B cell (primary cell): ENCODE results near the gene DPH1. TPM values are rescaled to one million over a fixed set of nuclear protein-coding genes. Genes with fewer than 3 reads are reported as not detected.

ENCODE experiments used
- ATAC-seq: fragments of 200-7000 bp; cut with Tn5 transposase; one replicate; pipeline ENCODE4 v1.10.0; 2021; ENCODE audit warnings: low read depth, mild to moderate bottlenecking, moderate number of reproducible peaks, moderate library complexity
- CTCF ChIA-PET: fragments of 350-600 bp; sonication (Branson Sonifier 250); formaldehyde crosslinking; loops from one replicate; lab custom pipeline; 2021; ENCODE audit warnings: antibody characterized with exemption, inconsistent platforms; lab: Charles Lee
- POLR2A ChIA-PET: fragments of 350-600 bp; sonication (Branson Sonifier 250); formaldehyde crosslinking; loops from one replicate; lab custom pipeline; 2021; ENCODE audit warnings: antibody characterized with exemption; lab: Charles Lee
- DNase-seq: peaks from one replicate; pipeline ENCODE4 v3.0.0; 2013
- H2AFZ ChIP-seq: 2 replicates; pipeline ENCODE4 v1.6.1; 2012; ENCODE audit warnings: mild to moderate bottlenecking, low read depth, low read length; ENCODE audit not compliant: insufficient read depth, poor library complexity, severe bottlenecking
- H3K27ac ChIP-seq, 2 donors: 1 replicate in 1 of 2; 2 replicates in 1 of 2; pipeline ENCODE4 v1.5.1; 2012 to 2013; ENCODE audit warnings: low read length in 2 of 2, mild to moderate bottlenecking in 2 of 2, moderate library complexity in 1 of 2
- H3K27me3 ChIP-seq, 4 experiments: fragments of 200-600 bp in 1 of 4; sonication (generic) in 1 of 4; replicated peaks in 1 of 4; 1 replicate in 2 of 4; 2 replicates in 2 of 4; pipeline versions ENCODE4 v1.6.1 to v1.7.0; 2013 to 2016; ENCODE audit warnings: low read length in 3 of 4, mild to moderate bottlenecking in 2 of 4, mixed read lengths in 1 of 4, moderate library complexity in 1 of 4; ENCODE audit not compliant: insufficient read depth in 4 of 4, control insufficient read depth in 3 of 4; ENCODE audit errors: control extremely low read depth in 1 of 4
- H3K36me3 ChIP-seq, 2 experiments: replicated peaks in 1 of 2; 1 replicate in 1 of 2; 2 replicates in 1 of 2; pipeline versions ENCODE4 v1.6.1 to v1.7.1; 2013; ENCODE audit warnings: low read length in 1 of 2; ENCODE audit not compliant: insufficient read depth in 2 of 2, control insufficient read depth in 1 of 2; ENCODE audit errors: control extremely low read depth in 1 of 2, extremely low read depth in 1 of 2
- H3K4me1 ChIP-seq, 2 donors: fragments of 200-600 bp in 1 of 2; sonication (generic) in 1 of 2; 1 replicate in 1 of 2; 2 replicates in 1 of 2; pipeline versions ENCODE4 v1.5.1 to v1.6.1; 2013 to 2017; ENCODE audit warnings: low read length in 2 of 2; ENCODE audit not compliant: control insufficient read depth in 2 of 2, insufficient read depth in 2 of 2
- H3K4me2 ChIP-seq: replicated peaks from 2 replicates; pipeline ENCODE3; 2012; ENCODE audit warnings: mild to moderate bottlenecking, low read depth, low read length; ENCODE audit not compliant: poor library complexity, severe bottlenecking
- H3K4me3 ChIP-seq, 5 experiments: fragments of 200-600 bp in 1 of 5; sonication (generic) in 1 of 5; 1 replicate in 3 of 5; 2 replicates in 2 of 5; pipeline versions ENCODE4 v1.5.1 to v1.7.0; 2011 to 2016; ENCODE audit warnings: low read length in 4 of 5, mild to moderate bottlenecking in 4 of 5, low read depth in 2 of 5, control low read depth in 1 of 5, moderate library complexity in 1 of 5; ENCODE audit not compliant: insufficient read depth in 1 of 5; ENCODE audit errors: control extremely low read depth in 1 of 5, extremely low read depth in 1 of 5
- H3K79me2 ChIP-seq: fragments of 200-600 bp; sonication (generic); one replicate; pipeline ENCODE4 v1.6.0; 2016; ENCODE audit warnings: low read length; ENCODE audit not compliant: control insufficient read depth, insufficient read depth
- H3K9ac ChIP-seq: fragments of 200-600 bp; sonication (generic); 2 replicates; pipeline ENCODE4 v1.6.1; 2017; ENCODE audit warnings: mild to moderate bottlenecking, low read length, moderate library complexity
- H3K9me3 ChIP-seq, 3 donors: one replicate each; pipeline versions ENCODE4 v1.6.1 to v1.7.1; 2013; ENCODE audit warnings: low read length in 2 of 3; ENCODE audit not compliant: control insufficient read depth in 2 of 3, insufficient read depth in 1 of 3; ENCODE audit errors: control extremely low read depth in 1 of 3
- H4K20me1 ChIP-seq: 2 replicates; pipeline ENCODE4 v1.6.0; 2012; ENCODE audit warnings: mild to moderate bottlenecking, low read length; ENCODE audit not compliant: insufficient read depth, control insufficient read depth, poor library complexity, severe bottlenecking
- H3K27ac Mint-ChIP-seq: one replicate; pipeline ENCODE4 v1.8.0; 2021; ENCODE audit warnings: mixed read lengths
- H3K27me3 Mint-ChIP-seq: one replicate; pipeline ENCODE4 v1.8.0; 2021; ENCODE audit warnings: mixed read lengths
- H3K4me1 Mint-ChIP-seq: one replicate; pipeline ENCODE4 v1.8.0; 2021; ENCODE audit warnings: mixed read lengths
- H3K4me3 Mint-ChIP-seq: one replicate; pipeline ENCODE4 v1.8.0; 2021; ENCODE audit warnings: mixed read lengths
- H3K9me3 Mint-ChIP-seq: one replicate; pipeline ENCODE4 v1.8.0; 2022; ENCODE audit warnings: mixed read lengths; ENCODE audit not compliant: insufficient read depth
- CTCF ChIP-seq: fragments of 200-600 bp; IDR thresholded peaks from one replicate; pipeline ENCODE4 v1.8.0; 2022; ENCODE audit warnings: antibody characterized with exemption, mild to moderate bottlenecking
- EZH2 ChIP-seq: IDR thresholded peaks from 2 replicates; pipeline ENCODE4 v1.6.1; 2012; ENCODE audit warnings: borderline replicate concordance, low read depth, mild to moderate bottlenecking, moderate library complexity, low read length; ENCODE audit not compliant: insufficient read depth, poor library complexity, severe bottlenecking
- WGBS: methylation state at CpG from one replicate; pipeline ENCODE4 v1.1.5; 2013; ENCODE audit warnings: missing lambda C conversion rate; ENCODE audit not compliant: insufficient coverage; 5-methylcytosine and 5-hydroxymethylcytosine counted together
- intact Hi-C: fragments of 100-400 bp; cut with micrococcal nuclease; formaldehyde crosslinking; loops from one replicate; pipeline ENCODE4 v1.10.0; 2022
- polyA plus RNA-seq: library from polyadenylated mRNA; depleted of rRNA; stranded (reverse); fragments of >200 nt; gene quantifications from 2 replicates; pipeline ENCODE4 v1.2.3, GENCODE V29; 2012
- total RNA-seq, 2 donors: library from RNA; stranded (reverse); fragments of 120-200 nt in 1 of 2; gene quantifications; 1 replicate in 1 of 2; 2 replicates in 1 of 2; pipeline versions ENCODE4 v1.2.3 to v1.2.4, GENCODE V29; 2013 to 2022

The DPH1 gene
- total and polyA plus RNA-seq, 2 donors (not counting 1 experiment from before 2014, with no cell fraction given), result 83.6 to 105 TPM

DNA sequence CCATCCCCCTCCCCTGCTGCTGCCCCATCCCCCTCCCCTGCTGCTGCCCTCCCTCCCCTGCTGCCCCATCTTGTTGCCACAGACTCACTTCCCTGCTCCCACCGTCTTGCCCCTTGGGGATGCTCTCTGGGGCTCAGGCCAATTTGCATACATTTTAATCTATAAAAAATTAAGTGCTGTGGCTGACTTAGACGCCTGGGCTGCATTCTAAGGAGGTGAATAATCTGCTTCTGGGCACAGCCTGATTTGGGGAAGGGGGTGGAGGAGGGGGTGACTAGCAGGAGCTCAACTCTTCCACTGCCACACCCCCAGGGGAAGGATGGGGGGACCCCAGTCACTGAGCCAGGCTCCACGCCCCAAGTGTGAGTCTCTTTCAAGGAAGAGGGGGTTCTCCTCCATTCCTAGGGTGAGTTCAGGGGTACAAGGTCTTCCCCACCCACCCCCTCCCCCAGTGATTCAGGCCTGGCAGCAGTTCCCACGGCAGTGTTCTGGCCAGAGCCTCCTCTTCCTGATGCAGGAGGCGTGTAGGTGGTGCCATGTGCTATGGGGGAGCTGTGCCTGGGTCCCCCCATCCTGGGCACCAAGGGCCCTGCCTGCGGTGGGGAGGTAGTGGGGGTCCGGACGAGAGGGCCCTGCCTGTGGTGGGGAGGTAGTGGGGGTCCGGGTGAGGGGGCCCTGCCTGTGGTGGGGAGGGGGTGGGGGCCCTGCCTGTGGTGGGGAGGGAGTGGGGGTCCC is 5.0 kb downstream of the DPH1 start:
- Histone ChIP-seq H3K4me1 (peaks cover 7 to 31% of the 10 kb centered on the region in 2 donors), H4K20me1 (peaks cover 34% of the 10 kb centered on the region), H3K79me2 (peaks cover 35% of the 10 kb centered on the region), H3K27me3 (no peaks in the 10 kb centered on the region), H3K36me3 (peaks cover 0 to 43% of the 10 kb centered on the region in 2 experiments), H3K4me2 (no peak overlapping the region), H3K9me3 (peaks cover 0 to 1% (median 0%) of the 10 kb centered on the region in 3 donors), H2AFZ (no peak overlapping the region), H3K27ac (no peak overlapping the region), H3K9ac (no peak overlapping the region), H3K4me3 (no peak overlapping the region)
- peaks cover 27% of the 10 kb centered on the region for H3K4me1 Mint-ChIP-seq
- H3K9me3 Mint-ChIP-seq, result no peaks in the 10 kb centered on the region
- TF ChIP-seq EZH2 (no peak), CTCF (no peak)
- 80% methylated on average over 1 of the region's 9 CpGs for WGBS
- CTCF ChIA-PET, result no interaction called here
- no peak for DNase-seq
- intact Hi-C loops, result loop anchor here (5.0 kb wide), 1 partner anchor 128 kb away; no protein-coding TSS in a partner anchor
- H3K27ac Mint-ChIP-seq, result no peak overlapping the region
- no peak overlapping the region for H3K4me3 Mint-ChIP-seq
- POLR2A ChIA-PET, result no interaction called here
- no peaks in the 10 kb centered on the region for H3K27me3 Mint-ChIP-seq
- no peak for ATAC-seq
